Neuronal stem cell (in vitro differentiated cells): Measurements from ENCODE around the gene TINCR. TPM values are rescaled to one million over a fixed set of nuclear protein-coding genes. Genes with fewer than 3 reads are reported as not detected.

Experiments used
- DNase-seq: peaks from one replicate; pipeline ENCODE4 v3.0.0-alpha.2; 2013; ENCODE audit warnings: low spot score
- H2AFZ ChIP-seq: one replicate; pipeline ENCODE4 v1.6.1; 2013; ENCODE audit warnings: mild to moderate bottlenecking, low read length, inconsistent platforms
- H2AK5ac ChIP-seq: 2 replicates; pipeline ENCODE4 v1.6.1; 2013; ENCODE audit warnings: low read depth, mild to moderate bottlenecking, inconsistent platforms, low read length, moderate library complexity, mixed read lengths
- H2BK120ac ChIP-seq: 2 replicates; pipeline ENCODE4 v1.6.1; 2013; ENCODE audit warnings: low read depth, mild to moderate bottlenecking, inconsistent platforms, low read length, moderate library complexity, mixed read lengths
- H2BK12ac ChIP-seq: one replicate; pipeline ENCODE4 v1.6.1; 2013; ENCODE audit warnings: low read length, inconsistent platforms
- H2BK15ac ChIP-seq: 2 replicates; pipeline ENCODE4 v1.6.1; 2013; ENCODE audit warnings: mild to moderate bottlenecking, low read length, inconsistent platforms, mixed read lengths
- H2BK5ac ChIP-seq: one replicate; pipeline ENCODE4 v1.6.1; 2013; ENCODE audit warnings: inconsistent platforms, mild to moderate bottlenecking, low read length, moderate library complexity
- H3K14ac ChIP-seq: one replicate; pipeline ENCODE4 v1.6.1; 2013; ENCODE audit warnings: low read length, inconsistent platforms
- H3K18ac ChIP-seq: 2 replicates; pipeline ENCODE4 v1.6.1; 2013; ENCODE audit warnings: low read length, inconsistent platforms
- H3K23ac ChIP-seq: 2 replicates; pipeline ENCODE4 v1.6.1; 2013; ENCODE audit warnings: low read depth, mild to moderate bottlenecking, mixed read lengths, low read length, inconsistent platforms; ENCODE audit not compliant: poor library complexity
- H3K27ac ChIP-seq: replicated peaks from 3 replicates; pipeline ENCODE4 v1.5.1; 2013; ENCODE audit warnings: low read length, inconsistent platforms
- H3K27me3 ChIP-seq, 3 experiments: 2 replicates each; pipeline ENCODE4 v1.6.1; 2013; ENCODE audit warnings: low read length in 3 of 3, mild to moderate bottlenecking in 2 of 3, inconsistent platforms in 1 of 3, low read depth in 1 of 3, mixed read lengths in 1 of 3, moderate library complexity in 1 of 3; ENCODE audit not compliant: control insufficient read depth in 3 of 3, insufficient read depth in 3 of 3
- H3K36me3 ChIP-seq, 2 donors: replicated peaks in 1 of 2; 2 replicates each; pipeline ENCODE4 v1.6.1; 2013; ENCODE audit warnings: low read length in 2 of 2; ENCODE audit not compliant: control insufficient read depth in 2 of 2, insufficient read depth in 2 of 2
- H3K4ac ChIP-seq: 2 replicates; pipeline ENCODE4 v1.6.1; 2013; ENCODE audit warnings: inconsistent platforms, mild to moderate bottlenecking, low read length, moderate library complexity
- H3K4me1 ChIP-seq, 2 donors: 1 replicate in 1 of 2; 2 replicates in 1 of 2; pipeline ENCODE4 v1.6.1; 2013; ENCODE audit warnings: low read length in 2 of 2, low read depth in 1 of 2; ENCODE audit not compliant: control insufficient read depth in 2 of 2, insufficient read depth in 1 of 2
- H3K4me2 ChIP-seq: one replicate; pipeline ENCODE4 v1.6.1; 2013; ENCODE audit warnings: mild to moderate bottlenecking, low read length, inconsistent platforms; ENCODE audit not compliant: insufficient read depth, poor library complexity, severe bottlenecking
- H3K4me3 ChIP-seq, 2 donors: 2 replicates each; pipeline ENCODE4 v1.5.1; 2013; ENCODE audit warnings: low read length in 2 of 2, mild to moderate bottlenecking in 2 of 2, inconsistent platforms in 1 of 2, moderate library complexity in 1 of 2
- H3K79me1 ChIP-seq: one replicate; pipeline ENCODE4 v1.6.1; 2013; ENCODE audit warnings: low read depth, mild to moderate bottlenecking, inconsistent platforms, low read length, moderate library complexity
- H3K9ac ChIP-seq: one replicate; pipeline ENCODE4 v1.6.1; 2013; ENCODE audit warnings: mild to moderate bottlenecking, low read depth, low read length, inconsistent platforms; ENCODE audit not compliant: poor library complexity
- H3K9me3 ChIP-seq, 2 donors: replicated peaks in 1 of 2; 2 replicates each; pipeline versions ENCODE3 to v1.6.1; 2013; ENCODE audit warnings: low read length in 2 of 2, mild to moderate bottlenecking in 2 of 2, inconsistent platforms in 1 of 2, low read depth in 1 of 2, mixed read lengths in 1 of 2, moderate library complexity in 1 of 2; ENCODE audit not compliant: control insufficient read depth in 2 of 2, insufficient read depth in 1 of 2
- H4K8ac ChIP-seq: one replicate; pipeline ENCODE4 v1.6.1; 2013; ENCODE audit warnings: low read depth, mild to moderate bottlenecking, inconsistent platforms, low read length, moderate library complexity
- H4K91ac ChIP-seq: one replicate; pipeline ENCODE4 v1.6.1; 2013; ENCODE audit warnings: low read length, low read depth, mild to moderate bottlenecking, inconsistent platforms; ENCODE audit not compliant: poor library complexity
- WGBS, 2 donors: extraction: QIAGEN DNeasy Blood & Tissue Kit; methylation state at CpG; one replicate each; pipeline ENCODE4 v1.1.7; 2013; ENCODE audit warnings: missing lambda C conversion rate in 2 of 2, mixed read lengths in 1 of 2; ENCODE audit not compliant: insufficient read length in 2 of 2, insufficient replicate concordance in 1 of 2; ENCODE audit errors: extremely low coverage in 2 of 2; 5-methylcytosine and 5-hydroxymethylcytosine counted together
- small RNA-seq: library from polyadenylated mRNA; stranded (forward); fragments of <200 nt; extraction: miRNeasy Mini kit (QIAGEN cat#:217004); gene quantifications from one replicate; pipeline ENCODE3, GENCODE V24; 2013; ENCODE audit not compliant: insufficient read depth

The TINCR gene

DNA sequence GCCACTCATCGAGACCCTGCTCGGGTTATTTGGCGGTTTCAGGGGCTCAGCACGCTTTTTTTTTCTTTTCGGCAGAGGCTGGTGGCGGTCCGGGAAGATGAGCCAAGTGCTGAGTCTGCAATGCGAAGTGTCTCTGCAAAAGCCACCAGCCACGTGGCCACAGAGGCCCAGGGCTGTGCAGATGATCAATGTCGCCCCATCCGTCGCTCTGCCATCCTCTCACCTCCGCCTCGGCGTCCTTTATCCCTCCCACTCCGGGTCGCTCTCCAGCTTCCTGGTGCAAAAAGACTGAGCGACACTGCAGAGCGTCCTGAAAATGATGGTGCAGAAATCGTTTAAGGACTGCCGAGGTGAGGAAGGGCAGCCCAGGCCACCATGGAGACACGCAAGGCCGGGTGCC is 55.0 kb downstream of the TINCR start:
- Histone ChIP-seq H3K14ac (no peak overlapping the region), H3K9ac (no peak overlapping the region), H3K27ac (no peak overlapping the region), H3K36me3 (no peaks in the 10 kb centered on the region), H3K79me1 (no peaks in the 10 kb centered on the region), H2BK5ac (no peak overlapping the region), H3K27me3 (no peaks in the 10 kb centered on the region), H2BK12ac (no peak overlapping the region), H2AFZ (no peak overlapping the region), H3K4ac (no peak overlapping the region), H4K91ac (peak overlapping the region; percentile 22), H3K4me1 (no peaks in the 10 kb centered on the region), H2AK5ac (peak overlapping the region; percentile 12), H2BK120ac (no peak overlapping the region), H3K23ac (no peak overlapping the region), H3K4me2 (no peak overlapping the region), H3K18ac (peak overlapping the region; percentile 82), H3K4me3 (no peak overlapping the region), H4K8ac (no peak overlapping the region), H2BK15ac (peak overlapping the region; percentile 13), H3K9me3 (peaks cover 4 to 7% of the 10 kb centered on the region in 2 donors)
- DNase-seq, result no peak
- WGBS, 2 donors, result no CpG with 5 or more reads among the region's 23 CpGs

Small RNA genes within 50 kb of the gene (small RNA-seq; reads per million reads assigned to genes)
- not detected for gene SNRPEP4
